Mucosa of stomach (tissue), 1 donor: ENCODE data around the gene KLHL13.
"Not testable (repeated sequence)": the region's sequence is repeated elsewhere in the genome, so short reads cannot be mapped to it uniquely, and the experiment has no call there.

Experiments used
- H3K27me3 ChIP-seq: one replicate; pipeline ENCODE4 v1.7.0; 2013; ENCODE audit warnings: mild to moderate bottlenecking, low read length; ENCODE audit not compliant: control insufficient read depth, insufficient read depth
- H3K36me3 ChIP-seq: one replicate; pipeline ENCODE4 v1.7.0; 2013; ENCODE audit warnings: low read length; ENCODE audit not compliant: control insufficient read depth, insufficient read depth
- H3K4me1 ChIP-seq: one replicate; pipeline ENCODE4 v1.7.0; 2013; ENCODE audit warnings: mild to moderate bottlenecking, low read length; ENCODE audit not compliant: control insufficient read depth, insufficient read depth
- H3K4me3 ChIP-seq: one replicate; pipeline ENCODE4 v1.7.0; 2013; ENCODE audit warnings: low read length
- H3K9ac ChIP-seq: one replicate; pipeline ENCODE4 v1.7.0; 2013; ENCODE audit warnings: mild to moderate bottlenecking, low read length, moderate library complexity
- H3K9me3 ChIP-seq: one replicate; pipeline ENCODE4 v1.7.0; 2013; ENCODE audit warnings: mild to moderate bottlenecking, low read length, moderate library complexity; ENCODE audit not compliant: control insufficient read depth
- donor health status: Pancreatic carcinoma.

Gene KLHL13

DNA sequence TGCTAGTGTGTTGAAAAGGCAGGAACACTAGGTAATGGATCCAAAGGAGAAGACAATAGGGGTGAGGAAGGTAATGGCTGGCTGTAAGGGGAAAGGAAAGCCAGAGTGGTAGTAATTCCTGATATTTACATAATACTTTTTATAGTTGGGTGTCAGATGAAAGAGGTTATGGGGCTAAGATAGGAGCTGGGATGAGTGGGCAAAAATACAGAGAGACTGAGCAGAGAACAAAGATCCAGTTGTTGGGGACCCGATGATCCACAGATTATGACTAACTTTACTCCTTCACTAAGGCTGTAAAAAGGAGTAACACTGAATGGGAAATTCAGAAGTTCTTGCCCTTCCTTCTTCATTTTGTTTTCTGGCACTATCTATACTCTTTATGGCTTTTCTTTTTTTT lies 138.2 kb downstream of the KLHL13 start:
- H3K36me3 ChIP-seq, result no peaks in the 10 kb centered on the region
- no peaks in the 10 kb centered on the region for H3K27me3 ChIP-seq
- peaks cover 3% of the 10 kb centered on the region for H3K4me1 ChIP-seq
- no peak overlapping the region for H3K4me3 ChIP-seq
- H3K9me3 ChIP-seq, result no peaks in the 10 kb centered on the region
- no peak overlapping the region for H3K9ac ChIP-seq

DNA sequence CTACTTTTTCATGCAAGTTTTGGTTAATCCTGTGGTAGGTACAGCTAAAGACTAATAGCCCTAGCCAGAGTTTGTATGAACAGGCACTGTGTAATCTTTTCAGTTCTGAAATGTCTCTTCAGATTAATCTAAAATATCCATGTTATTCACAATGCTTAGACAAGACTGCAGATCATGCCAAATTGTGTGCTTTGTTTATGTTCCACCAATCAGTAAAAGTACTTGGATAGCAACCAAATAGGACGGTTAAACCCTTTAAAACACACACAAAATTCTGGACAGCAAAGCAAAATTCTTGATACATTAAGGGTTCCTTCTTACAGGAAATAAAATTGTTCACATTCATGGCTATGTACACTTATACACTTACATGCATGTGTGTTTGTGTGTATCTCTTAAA lies 139.1 kb downstream of the KLHL13 start:
- H3K9ac ChIP-seq, result no peak overlapping the region
- H3K4me1 ChIP-seq, result no peaks in the 10 kb centered on the region
- H3K27me3 ChIP-seq, result no peaks in the 10 kb centered on the region
- H3K36me3 ChIP-seq, result no peaks in the 10 kb centered on the region
- no peak overlapping the region for H3K4me3 ChIP-seq
- H3K9me3 ChIP-seq, result no peaks in the 10 kb centered on the region

- Histone ChIP-seq H3K27me3 (no peaks in the 10 kb centered on the region), H3K36me3 (no peaks in the 10 kb centered on the region), H3K4me3 (no peak overlapping the region), H3K4me1 (peaks cover 4% of the 10 kb centered on the region), H3K9ac (no peak overlapping the region), H3K9me3 (no peaks in the 10 kb centered on the region)
Measured at GRCh38 chrX:117973110-117973807, 143.4 kb downstream of the KLHL13 start.

DNA sequence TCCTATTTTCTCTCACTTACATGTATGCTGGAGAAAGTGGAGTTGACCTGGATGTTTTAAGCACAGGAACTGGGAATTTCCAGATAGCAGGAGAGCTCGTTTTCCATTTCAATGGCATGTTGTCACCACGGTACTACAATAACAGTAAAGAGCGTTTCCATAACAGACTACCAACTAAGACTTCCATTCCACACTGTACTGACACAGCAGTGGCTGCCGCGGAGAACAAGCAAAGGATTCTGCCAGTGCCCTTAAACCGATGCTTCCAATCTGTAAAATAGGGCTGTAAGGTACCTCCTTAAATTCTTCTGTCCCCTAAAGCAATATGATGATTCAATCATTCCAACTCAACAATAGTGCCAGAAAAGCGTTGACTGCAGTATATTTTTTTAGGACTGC lies 143.9 kb downstream of the KLHL13 start:
- Histone ChIP-seq H3K4me3 (no peak overlapping the region), H3K9me3 (no peaks in the 10 kb centered on the region), H3K9ac (no peak overlapping the region), H3K27me3 (no peaks in the 10 kb centered on the region), H3K36me3 (no peaks in the 10 kb centered on the region), H3K4me1 (peaks cover 4% of the 10 kb centered on the region)

GRCh38 chrX:117969782-117970181 lies 146.8 kb downstream of the KLHL13 start:
- H3K9ac ChIP-seq, result no peak overlapping the region
- no peaks in the 10 kb centered on the region for H3K27me3 ChIP-seq
- H3K9me3 ChIP-seq, result no peaks in the 10 kb centered on the region
- H3K4me1 ChIP-seq, result peaks cover 4% of the 10 kb centered on the region
- H3K4me3 ChIP-seq, result no peak overlapping the region
- H3K36me3 ChIP-seq, result no peaks in the 10 kb centered on the region

DNA sequence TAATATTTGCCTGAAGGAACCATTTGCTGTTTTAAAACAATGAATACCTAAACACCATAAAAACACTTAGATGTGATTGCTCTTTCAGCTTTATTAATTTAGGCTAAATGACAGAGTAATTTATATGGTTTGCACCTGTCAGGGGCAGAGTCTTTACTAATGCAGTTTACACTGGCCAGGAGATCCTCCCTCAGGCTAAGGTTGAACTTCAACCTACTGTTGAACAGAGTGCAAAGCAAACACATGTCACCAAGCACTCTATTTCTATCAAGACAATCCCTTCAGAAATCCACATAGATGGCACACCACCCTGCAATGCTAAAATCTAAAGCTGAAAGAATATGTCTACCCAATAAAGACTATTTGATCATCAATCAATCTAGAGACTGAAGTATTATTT lies 147.3 kb downstream of the KLHL13 start:
- Histone ChIP-seq H3K36me3 (no peaks in the 10 kb centered on the region), H3K4me3 (no peak overlapping the region), H3K27me3 (no peaks in the 10 kb centered on the region), H3K9ac (no peak overlapping the region), H3K4me1 (peaks cover 4% of the 10 kb centered on the region), H3K9me3 (no peaks in the 10 kb centered on the region)

DNA sequence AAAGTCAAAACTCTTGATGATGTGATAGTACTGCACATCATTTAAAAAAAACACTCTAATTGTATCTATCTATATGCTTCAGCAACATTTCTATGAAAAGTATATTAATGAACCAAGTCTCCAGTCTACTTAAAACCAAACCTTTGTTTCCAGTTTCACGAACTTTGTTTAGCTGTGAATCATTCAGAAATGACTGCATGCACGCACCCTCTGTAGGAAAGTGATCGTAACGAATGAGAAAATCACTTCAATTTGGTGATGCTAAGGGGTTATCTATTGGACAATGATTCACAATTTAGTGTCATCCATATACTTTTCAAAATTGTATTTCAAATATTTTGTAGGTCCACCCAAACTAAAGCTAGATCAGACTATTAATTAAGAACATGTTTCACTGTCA lies 157.6 kb downstream of the KLHL13 start:
- Histone ChIP-seq H3K27me3 (no peaks in the 10 kb centered on the region), H3K9ac (no peak overlapping the region), H3K9me3 (no peaks in the 10 kb centered on the region), H3K4me1 (peaks cover 3% of the 10 kb centered on the region), H3K36me3 (no peaks in the 10 kb centered on the region), H3K4me3 (no peak overlapping the region)

GRCh38 chrX:117957128-117957527 lies 159.5 kb downstream of the KLHL13 start:
- H3K4me3 ChIP-seq, result no peak overlapping the region
- H3K27me3 ChIP-seq, result no peaks in the 10 kb centered on the region
- no peak overlapping the region for H3K9ac ChIP-seq
- peaks cover 3% of the 10 kb centered on the region for H3K4me1 ChIP-seq
- no peaks in the 10 kb centered on the region for H3K9me3 ChIP-seq
- H3K36me3 ChIP-seq, result no peaks in the 10 kb centered on the region

GRCh38 chrX:117939296-117939695 lies 177.3 kb downstream of the KLHL13 start:
- H3K36me3 ChIP-seq, H3K9me3 ChIP-seq, H3K9ac ChIP-seq, H3K27me3 ChIP-seq, H3K4me3 ChIP-seq, H3K4me1 ChIP-seq: not testable (repeated sequence)

- Histone ChIP-seq H3K27me3 (no peaks in the 10 kb centered on the region), H3K4me1 (no peaks in the 10 kb centered on the region), H3K9me3 (no peaks in the 10 kb centered on the region), H3K4me3 (no peak overlapping the region), H3K9ac (no peak overlapping the region), H3K36me3 (no peaks in the 10 kb centered on the region)
Measured at GRCh38 chrX:117936118-117936517, 180.5 kb downstream of the KLHL13 start.

GRCh38 chrX:117930116-117930515 lies 186.5 kb downstream of the KLHL13 start:
- not testable (repeated sequence) for H3K4me3 ChIP-seq, H3K9ac ChIP-seq, H3K27me3 ChIP-seq, H3K36me3 ChIP-seq, H3K4me1 ChIP-seq, H3K9me3 ChIP-seq

DNA sequence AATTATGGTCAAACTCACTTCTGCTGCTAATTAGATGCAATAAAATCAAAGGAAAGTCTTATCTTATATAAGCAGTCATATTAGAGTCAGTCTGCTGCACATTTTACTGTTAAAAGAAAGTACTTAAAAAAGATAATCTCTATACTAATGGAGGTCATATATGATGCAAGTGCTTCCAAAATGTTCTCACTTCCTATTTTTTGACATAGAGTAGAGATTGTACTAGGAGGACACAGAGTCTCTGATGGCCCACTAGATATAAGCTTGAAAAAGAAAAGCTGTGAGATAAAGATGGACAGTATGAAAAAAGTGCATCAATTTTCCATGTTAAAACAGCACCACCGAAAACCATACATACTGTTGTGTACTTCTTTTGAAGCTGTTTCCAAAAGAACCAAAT lies 196.9 kb downstream of the KLHL13 start:
- no peaks in the 10 kb centered on the region for H3K27me3 ChIP-seq
- H3K4me3 ChIP-seq, result no peak overlapping the region
- no peak overlapping the region for H3K9ac ChIP-seq
- H3K36me3 ChIP-seq, result no peaks in the 10 kb centered on the region
- no peaks in the 10 kb centered on the region for H3K9me3 ChIP-seq
- H3K4me1 ChIP-seq, result no peaks in the 10 kb centered on the region

GRCh38 chrX:117910216-117910615 lies 206.4 kb downstream of the KLHL13 start:
- Histone ChIP-seq H3K27me3 (no peaks in the 10 kb centered on the region), H3K9me3 (no peaks in the 10 kb centered on the region), H3K9ac (no peak overlapping the region), H3K4me3 (no peak overlapping the region), H3K36me3 (no peaks in the 10 kb centered on the region), H3K4me1 (no peaks in the 10 kb centered on the region)
